ES-I3 (cell line): ENCODE measurements around the gene ZC3H12C.

Experiments
- H3K36me3 ChIP-seq: 2 replicates; pipeline ENCODE4 v1.6.1; 2013; ENCODE audit warnings: mild to moderate bottlenecking, low read length, control low read depth, moderate library complexity; ENCODE audit not compliant: insufficient read depth
- H3K4me1 ChIP-seq: 2 replicates; pipeline ENCODE4 v1.6.1; 2013; ENCODE audit warnings: mild to moderate bottlenecking, control low read depth, low read length; ENCODE audit not compliant: insufficient read depth
- H3K9ac ChIP-seq: 2 replicates; pipeline ENCODE4 v1.6.1; 2013; ENCODE audit warnings: low read depth, mild to moderate bottlenecking, low read length, moderate library complexity
- H3K9me3 ChIP-seq: 2 replicates; pipeline ENCODE4 v1.6.1; 2013; ENCODE audit warnings: mild to moderate bottlenecking, low read length, moderate library complexity; ENCODE audit not compliant: control insufficient read depth, insufficient read depth

The ZC3H12C gene

DNA sequence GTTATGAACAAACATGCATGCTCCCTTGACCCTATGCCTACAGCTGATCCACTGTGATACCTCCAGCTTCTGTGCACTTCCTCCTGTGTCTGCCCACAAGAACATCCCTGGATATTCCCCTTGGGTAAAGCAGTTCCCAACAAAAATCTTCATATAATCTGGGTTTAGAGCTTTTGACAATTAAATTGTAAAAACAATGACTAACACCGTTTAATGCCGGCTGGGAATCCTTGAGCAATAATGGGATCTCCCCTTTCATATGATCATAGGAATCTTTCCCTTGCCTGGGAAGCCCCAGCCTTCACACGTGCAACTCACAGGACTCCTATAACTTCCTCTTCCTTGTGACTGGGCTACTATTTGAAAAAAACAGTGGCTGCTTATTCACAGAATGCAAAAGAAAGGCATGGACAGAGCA, 6.3 kb upstream of the ZC3H12C start:
- peaks cover 5% of the 10 kb centered on the region; the same call in 1 of the 2 replicates for H3K4me1 ChIP-seq
- no peaks in the 10 kb centered on the region for H3K9me3 ChIP-seq
- H3K36me3 ChIP-seq = no peaks in the 10 kb centered on the region
- no peak overlapping the region for H3K9ac ChIP-seq

DNA sequence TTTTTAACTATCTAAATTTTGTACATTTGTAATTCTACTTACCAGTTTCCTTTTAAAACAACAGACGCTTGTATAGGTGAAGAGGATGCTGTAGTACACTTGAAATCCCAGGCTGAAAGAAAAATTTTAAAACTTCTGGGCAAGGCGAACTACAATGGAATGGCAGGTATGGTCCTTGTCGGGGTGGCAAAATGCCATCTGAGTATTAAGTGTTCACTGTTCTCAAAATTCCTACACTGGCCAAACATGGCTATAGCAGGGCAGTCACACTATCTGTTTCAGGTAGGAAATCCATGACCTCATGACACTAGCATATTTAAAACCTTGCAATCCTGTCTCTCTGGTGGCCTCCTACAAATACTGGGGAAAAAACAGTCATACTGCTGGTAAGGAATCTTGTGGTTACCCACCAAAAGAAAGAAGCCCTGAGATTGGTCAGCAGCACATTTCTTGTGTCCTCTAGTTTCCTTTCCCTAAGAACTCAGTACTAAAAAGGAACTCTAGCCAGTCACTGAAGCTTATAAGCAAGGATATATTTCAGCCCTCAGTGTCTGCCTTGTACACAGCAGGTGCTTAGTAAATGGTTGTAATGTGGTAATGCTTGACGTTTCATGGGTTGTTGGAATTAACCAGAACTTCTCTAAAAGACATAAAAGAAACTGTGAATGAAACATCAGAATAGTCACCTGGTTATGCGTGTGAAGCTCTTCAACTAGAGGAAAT, 5.2 kb upstream of the ZC3H12C start:
- no peaks in the 10 kb centered on the region for H3K36me3 ChIP-seq
- peaks cover 6% of the 10 kb centered on the region; the same call in 1 of the 2 replicates for H3K4me1 ChIP-seq
- H3K9ac ChIP-seq = no peak overlapping the region
- H3K9me3 ChIP-seq = no peaks in the 10 kb centered on the region

DNA sequence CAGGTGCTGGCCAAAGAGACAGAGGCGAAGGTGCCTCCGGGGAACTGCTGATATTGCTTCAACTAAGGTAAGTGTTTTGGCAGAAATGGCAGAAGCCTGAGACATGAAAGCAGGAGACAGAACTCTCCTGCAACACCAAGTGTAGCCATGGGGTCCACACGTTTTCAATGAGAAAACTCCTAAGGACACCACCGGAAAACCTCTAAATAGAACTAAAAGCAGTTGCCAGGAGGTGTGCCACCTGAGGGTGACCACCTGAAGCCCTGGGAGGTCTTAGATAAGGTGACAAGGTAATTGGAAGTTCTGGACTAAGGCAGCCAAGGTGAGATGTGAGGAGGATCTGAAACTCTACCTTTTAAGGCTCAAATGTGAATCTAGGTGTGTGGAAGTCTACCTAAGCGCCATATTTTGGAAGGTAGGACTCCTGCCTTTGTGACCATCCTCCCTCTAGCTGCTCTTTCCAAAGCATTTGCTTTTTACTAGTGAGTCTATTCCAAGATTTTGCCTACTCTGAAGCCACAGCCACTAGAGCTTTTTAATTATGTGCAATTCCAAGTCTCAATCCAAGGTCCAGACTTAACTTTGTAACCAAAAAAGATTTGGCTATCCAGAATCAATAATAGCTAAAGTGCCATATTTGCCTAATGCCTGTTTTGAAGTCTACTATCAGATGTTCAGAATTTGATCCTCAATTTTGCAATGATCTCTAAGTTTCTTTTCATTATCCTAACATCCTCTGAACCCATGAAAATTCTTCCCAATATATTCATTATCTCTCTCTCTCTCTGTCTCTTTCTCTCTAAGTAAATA, 4.5 kb upstream of the ZC3H12C start:
- Histone ChIP-seq H3K9me3 (no peaks in the 10 kb centered on the region), H3K9ac (no peak overlapping the region), H3K36me3 (no peaks in the 10 kb centered on the region), H3K4me1 (peaks cover 6% of the 10 kb centered on the region; the same call in 1 of the 2 replicates)

DNA sequence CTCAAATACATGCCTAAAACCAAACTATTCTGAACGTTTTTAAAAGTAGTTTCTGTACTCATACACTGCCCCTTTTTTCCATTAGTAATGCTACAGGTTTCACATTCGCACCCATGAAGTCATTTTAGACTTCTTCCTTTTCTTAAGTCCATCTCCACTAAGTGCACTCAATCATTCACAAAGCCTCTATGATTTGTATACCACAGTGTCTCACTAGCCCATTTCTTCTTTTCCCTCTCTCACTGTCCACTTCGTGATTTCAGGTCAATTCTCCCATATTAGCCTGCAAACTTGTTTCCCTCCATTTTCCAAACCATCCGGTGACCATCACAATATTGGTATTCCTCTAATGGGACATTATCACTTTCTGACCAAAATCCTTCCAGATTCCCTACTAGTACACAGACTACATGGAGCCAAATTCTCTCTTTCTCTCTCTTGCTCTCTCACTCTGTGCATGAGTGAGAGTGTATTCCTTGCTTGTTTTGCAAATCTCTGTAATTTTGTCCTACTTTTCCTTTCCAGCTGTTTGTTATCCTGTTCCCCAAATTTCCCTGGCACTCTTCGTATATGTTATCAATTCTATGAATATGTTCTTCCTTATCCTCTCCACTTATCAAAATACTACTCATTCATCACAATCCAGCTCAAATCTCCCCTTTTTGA, 3.4 kb upstream of the ZC3H12C start:
- H3K4me1 ChIP-seq = peaks cover 6% of the 10 kb centered on the region; the same call in 1 of the 2 replicates
- no peaks in the 10 kb centered on the region for H3K9me3 ChIP-seq
- H3K9ac ChIP-seq = no peak overlapping the region
- H3K36me3 ChIP-seq = no peaks in the 10 kb centered on the region

DNA sequence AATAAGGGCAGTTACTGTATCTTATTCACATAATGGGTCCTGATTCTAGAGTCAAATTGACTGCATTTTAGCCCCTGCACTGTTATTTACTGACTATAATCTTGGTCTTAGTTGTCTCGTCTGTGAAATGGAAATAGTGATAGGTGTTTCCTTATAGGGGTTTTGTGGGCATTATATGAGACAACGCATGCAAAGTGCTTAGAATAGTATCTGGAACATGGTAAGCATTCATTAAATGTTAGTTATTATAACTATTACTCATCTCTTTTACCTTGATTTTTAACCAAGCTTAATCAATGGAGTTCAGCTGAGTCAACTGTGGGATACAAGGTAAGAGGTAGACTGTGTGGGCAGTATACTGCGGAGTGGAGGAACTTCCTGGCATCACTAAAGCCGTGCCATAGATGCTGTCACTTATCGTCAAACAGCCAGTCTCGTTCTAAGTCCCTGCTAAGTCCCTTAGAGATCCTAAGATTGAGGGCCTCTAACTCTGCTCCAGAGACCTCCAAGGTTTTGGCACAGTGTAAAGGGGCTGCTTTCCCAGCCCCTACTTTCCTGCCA, 2.6 kb upstream of the ZC3H12C start:
- Histone ChIP-seq H3K9ac (no peak overlapping the region), H3K9me3 (no peaks in the 10 kb centered on the region), H3K4me1 (peaks cover 6% of the 10 kb centered on the region; the same call in 1 of the 2 replicates), H3K36me3 (no peaks in the 10 kb centered on the region)

DNA sequence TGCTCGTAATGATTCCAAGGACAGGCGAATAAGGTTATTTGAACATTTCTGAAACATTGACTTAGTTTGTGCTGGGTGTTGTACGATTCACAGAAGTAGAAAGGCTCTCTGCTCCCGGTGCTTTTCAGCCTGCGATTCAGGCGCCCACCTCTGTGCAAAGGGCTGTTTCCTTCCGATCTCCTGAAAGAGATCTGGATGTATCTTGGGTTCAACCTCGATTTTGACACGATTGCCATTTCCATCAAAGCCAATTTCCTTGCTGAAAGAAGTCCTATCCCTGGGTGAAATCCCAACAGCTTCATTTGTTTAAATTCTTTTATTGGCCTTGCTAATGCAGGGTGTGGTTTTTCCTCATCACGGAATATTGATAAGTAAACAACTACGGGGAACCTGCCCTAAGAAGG, 1.1 kb upstream of the ZC3H12C start:
- H3K4me1 ChIP-seq = peaks cover 6% of the 10 kb centered on the region; the same call in 1 of the 2 replicates
- H3K9me3 ChIP-seq = no peaks in the 10 kb centered on the region
- H3K9ac ChIP-seq = peak overlapping the region; percentile 93
- no peaks in the 10 kb centered on the region for H3K36me3 ChIP-seq

DNA sequence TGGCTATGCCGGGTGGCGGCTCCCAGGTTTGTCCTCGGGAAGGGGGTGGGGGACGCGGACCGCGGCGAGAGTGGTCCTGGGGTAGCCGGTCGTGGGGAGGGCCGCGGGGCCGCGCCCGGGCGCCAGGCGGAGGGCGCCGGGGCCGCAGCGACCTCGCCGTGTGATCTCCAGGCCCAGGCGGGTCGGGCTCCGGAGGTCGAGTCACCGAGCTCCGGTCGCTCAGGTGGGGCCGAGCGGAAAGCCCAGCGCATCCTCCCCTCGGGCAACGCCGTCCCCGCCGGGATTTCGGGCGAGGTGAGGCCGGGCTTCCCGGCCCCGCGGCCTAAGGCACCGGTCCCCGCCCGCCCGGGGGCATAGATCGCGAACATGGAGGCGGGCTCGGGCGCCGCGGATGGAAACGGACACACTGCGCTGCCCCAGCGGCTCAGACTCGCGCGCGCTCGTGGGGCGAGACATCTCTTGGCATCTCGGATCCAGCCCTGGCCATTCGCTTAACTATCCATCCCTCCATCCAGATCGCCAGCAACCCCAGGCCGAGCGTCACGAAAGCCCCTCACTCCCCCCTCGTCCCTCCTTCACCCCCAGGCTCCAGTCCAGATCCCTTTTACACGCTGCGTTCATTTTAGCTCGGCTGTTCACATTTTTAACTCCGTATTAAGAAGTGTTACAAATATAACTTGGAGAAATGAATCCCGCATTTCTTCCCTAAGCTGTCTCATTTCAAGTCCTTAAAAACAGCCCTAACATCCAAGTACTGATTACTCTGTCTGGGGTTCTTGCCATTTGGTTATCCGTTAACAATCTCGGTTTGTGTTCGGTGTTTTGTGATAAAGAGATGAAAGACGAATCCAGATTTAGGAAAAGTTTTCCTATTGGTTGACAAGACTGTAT, 460 bp downstream of the ZC3H12C start:
- Histone ChIP-seq H3K9ac (peak overlapping the region; percentile 93), H3K4me1 (peaks cover 6% of the 10 kb centered on the region; the same call in 1 of the 2 replicates), H3K9me3 (no peaks in the 10 kb centered on the region), H3K36me3 (no peaks in the 10 kb centered on the region)

DNA sequence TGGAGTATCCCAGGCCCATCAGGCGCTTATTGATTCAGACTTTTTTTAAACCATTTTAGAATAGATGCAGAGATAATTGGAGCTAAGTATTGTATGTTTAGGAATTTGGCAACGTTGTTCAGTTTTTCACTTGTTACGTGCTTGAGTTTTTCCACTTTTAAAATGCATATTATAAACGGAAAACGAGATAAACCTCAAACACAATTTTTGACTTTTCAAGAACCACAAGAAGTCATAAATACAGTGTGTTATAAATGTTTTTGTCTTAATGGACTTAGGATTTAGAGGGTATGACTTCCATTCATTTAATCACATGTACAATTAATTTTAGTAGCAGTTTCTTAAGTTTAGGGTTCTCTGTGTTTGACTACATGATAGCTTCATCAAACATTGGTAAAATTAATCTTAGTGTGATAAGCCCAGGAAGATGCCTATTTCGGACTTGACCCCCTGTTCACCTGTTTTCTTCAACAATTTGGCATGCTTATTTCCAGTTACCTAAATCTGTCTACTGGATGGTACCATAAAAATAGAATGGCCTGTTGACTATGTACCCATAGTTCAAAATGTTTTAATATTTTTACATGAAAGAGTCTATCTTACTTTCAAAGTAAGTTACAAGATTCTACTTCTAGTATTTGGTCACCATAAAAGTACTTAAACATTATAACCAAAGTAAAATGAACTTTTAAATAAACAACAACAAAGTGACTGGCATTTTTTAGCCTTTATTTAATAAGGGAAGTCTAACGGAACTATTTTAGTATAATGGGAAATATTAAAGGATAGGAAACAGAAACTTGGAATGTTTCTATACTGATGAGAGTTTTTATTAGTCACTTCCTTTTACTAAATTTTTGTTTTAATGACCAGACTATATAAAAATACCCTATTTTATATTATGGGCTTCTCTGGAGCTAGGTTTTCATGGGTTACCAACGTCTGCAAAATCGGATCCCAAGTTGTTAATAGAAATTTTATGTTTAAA, 1.4 kb downstream of the ZC3H12C start:
- Histone ChIP-seq H3K36me3 (no peaks in the 10 kb centered on the region), H3K9me3 (no peaks in the 10 kb centered on the region), H3K9ac (peak overlapping the region; percentile 93; the same call in 1 of the 2 replicates), H3K4me1 (peaks cover 6% of the 10 kb centered on the region; the same call in 1 of the 2 replicates)

DNA sequence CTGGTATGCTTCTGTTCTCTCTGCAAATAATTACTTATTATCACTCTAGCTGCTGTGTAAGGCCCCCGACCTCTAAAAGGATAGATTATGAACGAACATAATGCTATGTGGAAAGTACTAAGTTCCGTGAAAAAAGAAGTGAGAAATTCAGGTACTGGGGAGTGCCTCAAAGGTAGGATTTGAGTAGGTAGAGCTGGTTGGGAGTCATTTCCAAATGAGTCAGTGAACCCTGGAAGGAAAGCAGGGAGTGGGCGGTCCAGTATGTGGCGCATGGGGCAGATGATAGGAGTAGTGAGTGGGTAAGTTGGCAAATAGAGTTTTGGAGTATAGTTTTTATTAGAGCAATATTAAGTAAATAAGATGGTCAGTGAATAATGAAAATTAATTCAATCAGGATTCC, 2.4 kb downstream of the ZC3H12C start:
- Histone ChIP-seq H3K4me1 (peaks cover 6% of the 10 kb centered on the region; the same call in 1 of the 2 replicates), H3K9ac (no peak overlapping the region), H3K9me3 (no peaks in the 10 kb centered on the region), H3K36me3 (no peaks in the 10 kb centered on the region)

DNA sequence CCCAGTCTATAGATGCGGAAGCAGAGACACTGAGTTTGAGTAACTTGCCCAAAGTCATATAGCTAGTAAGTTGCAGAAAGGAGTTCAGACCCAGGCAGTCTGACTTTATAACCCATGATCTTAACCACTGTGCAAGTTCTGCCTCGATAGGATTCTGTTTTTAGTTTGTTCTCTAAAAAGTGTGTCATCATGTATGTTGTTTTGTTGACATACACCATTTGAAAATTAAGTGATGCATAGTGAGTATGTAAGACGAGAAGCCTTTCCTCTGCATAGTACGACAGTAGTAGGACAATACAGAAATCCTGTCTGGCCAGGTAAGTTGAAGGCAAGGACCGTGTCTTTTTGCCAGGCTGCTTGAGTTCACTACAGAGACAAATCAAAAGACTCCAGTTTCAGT, 3.3 kb downstream of the ZC3H12C start:
- H3K36me3 ChIP-seq = no peaks in the 10 kb centered on the region
- no peaks in the 10 kb centered on the region for H3K9me3 ChIP-seq
- H3K4me1 ChIP-seq = peaks cover 5% of the 10 kb centered on the region; the same call in 1 of the 2 replicates
- H3K9ac ChIP-seq = no peak overlapping the region

DNA sequence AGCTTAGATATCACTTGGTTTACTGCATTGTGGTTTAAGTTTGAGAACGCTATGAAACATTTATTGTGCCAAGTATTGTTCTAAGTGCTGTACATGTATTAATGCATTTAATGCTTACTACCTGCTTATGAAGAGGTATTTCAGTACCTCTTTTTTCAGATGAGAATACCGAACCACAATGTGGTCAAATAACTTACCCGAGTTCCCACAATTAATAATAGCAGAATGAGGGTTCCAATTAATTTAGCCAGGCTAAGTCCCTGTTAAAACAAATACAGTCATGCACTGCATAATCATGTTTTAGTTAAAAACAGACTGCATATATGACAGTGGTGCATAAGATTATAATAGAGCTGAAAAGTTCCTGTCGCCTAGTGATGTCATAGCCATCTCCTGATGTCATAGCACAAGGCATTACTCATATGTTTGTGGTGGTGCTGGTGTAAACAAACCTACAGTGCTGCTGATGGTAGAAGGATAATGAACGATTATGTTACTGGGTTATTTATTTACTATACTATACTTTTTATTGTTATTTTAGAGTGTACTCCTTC, 4.3 kb downstream of the ZC3H12C start:
- H3K36me3 ChIP-seq = no peaks in the 10 kb centered on the region
- no peak overlapping the region for H3K9ac ChIP-seq
- H3K9me3 ChIP-seq = no peaks in the 10 kb centered on the region
- H3K4me1 ChIP-seq = no peaks in the 10 kb centered on the region

DNA sequence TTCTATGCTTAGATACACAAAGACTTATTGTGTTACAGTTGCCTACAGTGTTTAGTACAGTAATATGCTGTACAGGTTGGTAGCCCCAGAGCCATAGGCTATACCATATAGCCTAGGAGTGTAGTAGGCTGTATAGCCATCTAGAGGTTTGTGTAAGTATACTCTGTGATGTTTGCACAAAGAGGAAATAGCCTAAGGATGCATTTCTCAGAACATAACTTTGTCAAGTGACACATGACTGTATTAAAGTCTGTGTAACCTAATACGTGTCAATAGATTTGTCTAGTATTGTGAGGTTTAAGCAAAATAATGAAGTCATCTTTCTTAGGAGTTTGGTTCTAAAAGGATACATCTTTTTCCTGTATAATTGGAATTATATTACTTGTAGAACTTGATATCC, 5.5 kb downstream of the ZC3H12C start:
- H3K9me3 ChIP-seq = no peaks in the 10 kb centered on the region
- no peak overlapping the region for H3K9ac ChIP-seq
- H3K36me3 ChIP-seq = no peaks in the 10 kb centered on the region
- H3K4me1 ChIP-seq = no peaks in the 10 kb centered on the region
